Heart left ventricle (tissue), 13 donors: ENCODE results near the gene SH3BP5.

Source experiments
- POLR2A ChIP-seq, 2 donors: fragments of 450-650 bp; IDR thresholded peaks; one replicate each; pipeline ENCODE4 v1.6.1; 2017; ENCODE audit warnings: antibody characterized with exemption in 2 of 2, mild to moderate bottlenecking in 2 of 2, moderate library complexity in 2 of 2
- TF ChIP-seq, protein P1 (sequence below), 12 donors: fragments of 200-600 bp; sonication (generic) in 4 of 12; IDR thresholded peaks; one replicate each; pipeline versions ENCODE4 v1.5.0 to v1.8.0; 2018 to 2022; ENCODE audit warnings: antibody characterized with exemption in 12 of 12, mild to moderate bottlenecking in 5 of 12
- donor health status: ischemic (EF 13 %, LVEDD 7.1; RV severe dilation, severe dysfunction).
- donor health status: DM: no; HTN: yes; CAD: no.
- donor health status: DM: no; HTN: no; CAD: no.
- donor health status: ischemic (EF 25% LVEDD 6.9; RV normal size, moderate dysfunction).
- donor health status: ischemic (EF 25% LVEDD 5.7; RV mildly dilated, moderate dysfunction).
- donor health status: ischemic (EF 35%, LVEDD 5.7; RV mildly dilated, moderate dysfunction).
- donor health status: nonischemic (EF 11% LVEDD 7.7; RV severe dilation, severe dysfunction).
- donor health status: DM: yes; HTN: yes; CAD: no.
- donor health status: PGD.
- donor health status: ischemic (EF 29% LVEDD 5.4; RV normal size, mild dysfunction).
- donor health status: nonischemic (EF 23%, LVEDD 6.1; RV moderate dilation, normal function).

DNA sequence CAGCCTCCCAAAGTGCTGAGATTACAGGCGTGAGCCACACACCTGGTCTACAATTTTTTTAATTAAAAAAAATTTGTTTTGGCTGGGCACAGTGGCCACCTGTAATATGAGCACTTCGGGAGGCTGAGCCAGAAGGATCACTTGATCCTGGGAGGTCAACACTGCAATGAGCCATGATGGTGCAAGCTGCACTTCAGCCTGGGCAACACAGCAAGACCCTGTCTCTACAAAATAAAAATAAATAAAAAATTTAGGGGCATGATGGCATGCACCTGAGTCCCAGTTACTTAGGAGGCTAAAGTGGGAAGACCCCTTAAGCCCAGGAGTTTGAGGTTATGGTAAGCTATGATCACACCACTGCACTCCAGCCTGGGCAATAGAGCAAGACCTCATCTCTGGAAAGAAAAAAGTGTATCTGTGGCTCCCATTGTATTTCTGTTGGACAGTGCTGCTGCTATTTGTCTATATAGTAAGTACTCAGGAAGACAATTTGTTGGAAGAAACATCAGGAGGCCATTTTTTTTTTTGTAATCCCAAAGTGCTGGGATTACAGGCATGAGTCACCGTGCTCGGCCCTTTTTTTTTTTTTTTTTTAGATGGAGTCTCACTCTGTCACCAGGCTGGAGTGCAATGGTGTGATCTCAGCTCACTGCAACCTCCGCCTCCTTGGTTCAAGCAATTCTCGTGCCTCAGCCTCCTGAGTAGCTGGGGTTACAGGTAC, 27.5 kb upstream of the SH3BP5 start:
- TF ChIP-seq, protein P1, sequence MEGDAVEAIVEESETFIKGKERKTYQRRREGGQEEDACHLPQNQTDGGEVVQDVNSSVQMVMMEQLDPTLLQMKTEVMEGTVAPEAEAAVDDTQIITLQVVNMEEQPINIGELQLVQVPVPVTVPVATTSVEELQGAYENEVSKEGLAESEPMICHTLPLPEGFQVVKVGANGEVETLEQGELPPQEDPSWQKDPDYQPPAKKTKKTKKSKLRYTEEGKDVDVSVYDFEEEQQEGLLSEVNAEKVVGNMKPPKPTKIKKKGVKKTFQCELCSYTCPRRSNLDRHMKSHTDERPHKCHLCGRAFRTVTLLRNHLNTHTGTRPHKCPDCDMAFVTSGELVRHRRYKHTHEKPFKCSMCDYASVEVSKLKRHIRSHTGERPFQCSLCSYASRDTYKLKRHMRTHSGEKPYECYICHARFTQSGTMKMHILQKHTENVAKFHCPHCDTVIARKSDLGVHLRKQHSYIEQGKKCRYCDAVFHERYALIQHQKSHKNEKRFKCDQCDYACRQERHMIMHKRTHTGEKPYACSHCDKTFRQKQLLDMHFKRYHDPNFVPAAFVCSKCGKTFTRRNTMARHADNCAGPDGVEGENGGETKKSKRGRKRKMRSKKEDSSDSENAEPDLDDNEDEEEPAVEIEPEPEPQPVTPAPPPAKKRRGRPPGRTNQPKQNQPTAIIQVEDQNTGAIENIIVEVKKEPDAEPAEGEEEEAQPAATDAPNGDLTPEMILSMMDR (IDR thresholded peaks at IDR 0.05): no peak
- TF ChIP-seq POLR2A (IDR thresholded peaks at IDR 0.05): no peak
